HG03095 (cell line): ENCODE results near the gene COPS8.

ENCODE experiments used
- ATAC-seq: cut with Tn5 transposase; IDR thresholded peaks from one replicate; pipeline ENCODE4 v1.9.1; 2021; ENCODE audit warnings: moderate library complexity; ENCODE audit not compliant: unreplicated experiment

Gene COPS8

GRCh38 chr2:237064203-237065070, 21.3 kb upstream of the COPS8 start:
- ATAC-seq = no peak

DNA sequence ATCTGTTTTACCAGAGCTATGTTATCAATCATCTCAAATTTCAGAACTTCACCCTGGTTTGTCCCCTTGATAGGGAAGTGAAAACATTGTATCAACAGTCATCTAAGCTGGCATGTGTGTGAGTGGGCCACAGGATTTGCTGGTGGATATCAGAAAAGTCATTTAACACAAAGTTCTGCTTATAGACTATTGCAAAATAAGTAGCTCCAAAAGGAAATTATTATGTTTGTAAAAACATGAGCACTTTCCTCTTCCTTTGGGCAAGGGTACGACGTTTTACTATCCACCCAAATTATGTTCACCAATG, 20.7 kb upstream of the COPS8 start:
- no peak for ATAC-seq

DNA sequence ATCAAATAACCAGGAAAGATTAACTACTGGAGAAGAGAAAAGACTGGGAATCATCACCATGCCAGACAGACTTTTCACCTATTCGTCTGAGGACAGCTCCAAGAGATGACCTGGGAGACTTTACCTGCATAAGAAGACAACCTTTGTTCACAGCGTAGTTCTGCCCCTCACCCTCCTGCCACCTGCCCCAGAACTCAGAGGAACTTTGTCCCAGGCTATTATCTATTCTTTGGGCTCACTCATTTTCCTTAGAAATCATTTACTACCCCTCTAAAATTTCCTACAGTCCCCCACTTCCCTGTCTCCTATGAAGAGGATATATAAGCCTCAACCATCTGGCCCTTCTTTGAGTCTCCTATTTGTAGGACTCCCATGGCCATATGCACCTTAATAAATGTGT, 19.3 kb upstream of the COPS8 start:
- no peak for ATAC-seq

GRCh38 chr2:237068005-237068576, 17.6 kb upstream of the COPS8 start:
- ATAC-seq = no peak

- no peak for ATAC-seq
Measured at GRCh38 chr2:237072067-237072931, 13.4 kb upstream of the COPS8 start.

DNA sequence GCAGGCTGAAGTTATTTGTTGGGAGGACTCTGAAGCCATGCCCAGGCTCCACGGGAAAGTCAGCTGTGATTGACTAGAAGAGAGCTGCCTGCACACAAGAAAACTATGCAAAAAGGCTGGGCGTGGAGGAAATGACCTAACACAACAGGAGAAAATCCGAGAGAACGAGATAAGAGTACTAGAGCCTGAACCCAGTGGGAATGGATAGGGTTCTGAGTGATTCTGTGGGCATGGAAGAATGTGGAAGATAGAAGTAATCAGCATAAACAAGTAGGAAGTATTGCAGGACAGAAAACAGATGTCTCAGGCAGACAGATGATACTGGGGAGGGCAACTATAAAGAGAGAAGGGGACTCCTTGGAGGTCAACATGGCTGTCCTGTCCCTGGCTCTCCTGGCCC, 12.1 kb upstream of the COPS8 start:
- ATAC-seq = no peak

DNA sequence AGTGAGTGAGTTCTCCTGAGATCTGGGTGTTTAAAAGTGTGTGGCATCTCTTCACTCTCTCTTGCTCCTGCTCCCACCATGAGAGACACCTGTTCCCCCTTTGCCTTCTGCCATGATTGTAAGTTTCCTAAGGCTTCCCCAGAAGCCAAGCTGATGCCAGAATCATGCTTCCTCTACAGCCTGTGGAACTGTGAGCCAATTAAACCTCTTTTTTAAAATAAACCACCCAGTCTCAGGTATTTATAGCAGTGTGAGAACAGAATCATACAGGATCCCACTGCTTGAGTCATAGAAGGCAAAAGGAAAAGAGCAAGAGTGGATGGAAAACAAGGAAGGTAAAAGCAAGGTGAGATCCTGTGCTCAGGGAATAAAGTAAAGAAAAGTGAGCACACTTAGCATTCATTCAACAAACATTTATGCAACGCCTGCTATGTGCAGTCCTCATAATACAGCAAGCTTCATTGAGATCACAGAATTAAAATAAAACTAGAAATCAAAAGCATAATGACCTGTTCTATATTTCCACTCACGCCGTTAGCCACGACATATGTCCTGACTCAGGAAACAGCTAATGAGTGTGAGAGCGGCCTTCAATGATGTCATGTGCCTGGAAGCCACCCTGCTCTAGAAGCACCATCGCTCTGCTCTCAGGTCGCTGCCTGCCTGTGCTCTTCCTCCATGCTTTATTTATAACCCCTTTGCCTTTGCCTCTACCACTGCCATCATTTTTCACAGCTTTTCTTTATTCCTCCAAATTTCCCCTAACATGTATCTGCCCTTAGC, 11.3 kb upstream of the COPS8 start:
- ATAC-seq = no peak

DNA sequence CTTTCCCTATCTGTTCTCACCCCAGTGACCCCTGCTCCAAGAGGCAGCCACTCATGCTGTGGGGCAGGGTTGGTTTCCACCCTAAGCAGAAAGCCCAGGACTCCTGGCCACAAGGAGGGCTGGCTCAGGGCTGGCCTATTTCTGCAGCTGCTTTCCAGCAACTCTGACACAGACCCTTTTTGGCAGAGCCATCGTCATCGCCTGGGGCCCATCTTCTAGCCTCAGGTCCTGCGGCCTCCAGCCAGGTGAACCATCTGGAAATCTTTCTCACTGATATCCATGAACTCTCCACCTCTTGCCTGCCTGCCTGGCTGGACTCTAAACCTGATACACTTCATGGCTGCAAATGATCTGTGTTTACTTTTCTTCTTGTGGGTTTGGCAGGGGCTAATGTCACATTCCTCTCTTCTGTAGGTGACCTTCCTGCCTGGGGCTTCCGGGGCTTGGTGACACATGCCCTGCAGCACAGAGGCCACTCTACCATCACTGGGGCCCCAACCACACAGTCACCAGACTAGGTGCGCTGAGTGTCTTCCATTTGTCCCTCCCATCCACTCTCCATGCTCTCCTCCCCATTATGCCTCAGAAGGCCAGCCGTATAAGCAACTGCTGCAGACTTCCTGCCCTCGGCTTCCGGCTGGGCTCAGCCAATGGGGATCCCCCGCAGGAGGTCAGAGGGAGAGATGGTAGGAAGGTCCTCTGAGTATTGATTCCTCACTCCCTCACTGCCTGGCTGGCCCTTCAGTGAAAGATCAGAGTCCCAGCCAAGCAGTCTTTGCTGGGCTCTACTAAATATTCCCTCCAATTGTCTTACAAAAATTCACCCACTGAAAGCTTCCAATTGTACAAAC, 9.7 kb upstream of the COPS8 start:
- ATAC-seq = no peak

DNA sequence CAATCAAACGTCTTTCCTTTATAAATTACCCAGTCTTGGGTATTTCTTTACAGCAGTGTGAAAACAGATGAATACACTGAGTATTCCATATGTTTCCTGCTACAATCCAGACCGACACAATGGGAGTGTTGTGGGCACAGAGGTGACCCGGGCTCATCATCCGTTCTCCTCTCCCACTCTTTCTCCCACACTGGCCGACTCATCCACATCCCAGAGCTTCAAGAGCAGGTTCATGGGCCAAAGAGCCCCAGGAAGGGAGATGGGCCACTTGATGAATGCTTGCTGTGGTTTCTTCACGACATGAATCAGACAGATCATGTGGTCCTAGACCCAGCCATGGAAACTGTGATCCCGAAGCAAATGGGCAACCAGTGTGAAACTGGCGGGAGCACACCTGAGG, 4.1 kb upstream of the COPS8 start:
- ATAC-seq = no peak

DNA sequence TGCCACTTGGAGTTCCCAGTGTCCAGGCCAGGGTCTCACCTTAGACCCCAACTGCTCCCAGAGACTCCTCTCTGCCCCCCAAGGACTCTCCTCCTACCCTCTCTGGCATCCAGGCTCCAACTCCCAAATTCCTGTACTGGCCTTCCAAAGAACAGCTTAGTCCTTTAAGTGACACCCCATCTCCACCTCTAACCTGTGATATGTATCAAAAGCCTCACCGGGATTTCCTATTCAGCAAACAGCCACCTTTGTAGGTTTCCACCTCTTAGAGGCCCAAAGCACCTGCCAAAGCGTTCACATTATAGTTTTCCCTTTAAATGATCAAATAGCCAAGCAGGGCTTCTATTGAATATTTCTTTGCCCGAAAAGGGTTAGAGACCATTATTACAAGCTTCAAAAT, 2.7 kb upstream of the COPS8 start:
- ATAC-seq = no peak

- no peak for ATAC-seq
Measured at GRCh38 chr2:237084444-237084843, 1.2 kb upstream of the COPS8 start.

DNA sequence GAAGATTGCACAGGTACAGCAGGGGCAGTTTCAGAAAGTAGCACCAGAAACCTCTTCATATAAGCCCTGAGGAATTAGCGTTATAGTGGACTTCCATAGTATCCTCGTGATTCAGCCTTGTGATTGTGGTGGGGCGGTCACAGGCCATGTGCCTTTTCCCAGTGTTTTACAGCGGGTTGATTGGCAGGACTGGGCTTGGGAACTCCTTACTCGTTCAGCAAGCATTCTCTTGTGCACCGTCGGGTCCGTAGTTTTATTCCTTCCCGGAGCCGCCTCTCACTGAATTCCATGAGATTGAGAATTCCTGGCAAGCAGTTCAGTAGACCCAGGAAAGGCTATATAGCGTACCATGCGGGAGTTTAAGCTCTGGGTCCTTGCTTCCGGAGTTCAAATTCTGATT, 5.2 kb downstream of the COPS8 start:
- no peak for ATAC-seq

DNA sequence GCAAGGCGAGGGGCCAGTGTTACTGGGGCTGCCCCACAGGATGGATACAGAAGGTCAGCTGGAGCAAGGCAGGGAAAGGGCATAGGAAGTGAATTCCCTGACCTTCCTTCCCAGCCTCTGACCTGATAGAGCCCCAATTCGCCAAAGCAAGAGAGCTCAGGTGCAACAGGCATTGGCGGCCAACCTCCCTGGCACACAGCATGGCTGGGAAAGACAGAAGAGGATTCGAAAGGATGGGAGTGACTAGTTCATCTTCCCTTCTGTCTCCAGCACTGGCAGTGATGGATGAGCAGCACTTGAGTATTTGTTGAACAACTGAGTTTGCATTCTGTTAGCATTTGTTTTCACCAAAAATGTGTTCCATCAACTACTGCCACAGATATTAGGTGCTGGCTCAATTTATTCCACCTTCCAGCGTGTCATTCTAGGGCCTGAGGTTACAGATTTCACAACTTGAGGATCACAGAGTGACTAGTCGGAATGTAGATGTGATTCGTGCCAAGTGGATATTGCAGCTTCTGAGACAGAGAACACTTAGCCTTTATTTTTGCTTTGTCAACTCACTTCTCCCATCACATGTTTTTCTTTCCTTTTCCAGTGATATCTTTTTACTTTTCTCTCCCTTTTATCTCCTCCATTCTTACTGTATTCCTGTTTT, 6.2 kb downstream of the COPS8 start:
- ATAC-seq = no peak

DNA sequence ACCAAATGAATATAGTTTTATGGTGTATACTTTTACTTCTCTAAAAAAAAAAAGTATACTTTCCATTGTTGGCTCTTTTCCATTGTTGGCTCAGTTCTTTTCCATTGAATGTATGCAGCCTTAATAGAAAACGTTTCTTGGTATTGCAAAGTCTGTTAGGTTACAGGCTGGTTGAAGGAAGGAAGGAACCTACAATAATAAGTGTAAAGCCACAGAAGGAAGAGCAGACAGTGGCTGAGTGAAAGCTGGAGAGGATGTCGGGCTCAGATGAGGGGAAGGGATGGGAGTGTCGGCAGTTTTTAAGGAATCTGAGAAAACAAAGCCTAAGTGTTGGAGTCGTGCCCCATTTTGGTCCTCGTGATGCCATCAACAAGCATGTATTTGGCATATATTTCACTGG, 6.8 kb downstream of the COPS8 start:
- ATAC-seq = no peak

- ATAC-seq = no peak
Measured at GRCh38 chr2:237092920-237093781, 7.5 kb downstream of the COPS8 start.

GRCh38 chr2:237096201-237096600, 10.5 kb downstream of the COPS8 start:
- no peak for ATAC-seq

GRCh38 chr2:237096911-237097310, 11.2 kb downstream of the COPS8 start:
- ATAC-seq = no peak

DNA sequence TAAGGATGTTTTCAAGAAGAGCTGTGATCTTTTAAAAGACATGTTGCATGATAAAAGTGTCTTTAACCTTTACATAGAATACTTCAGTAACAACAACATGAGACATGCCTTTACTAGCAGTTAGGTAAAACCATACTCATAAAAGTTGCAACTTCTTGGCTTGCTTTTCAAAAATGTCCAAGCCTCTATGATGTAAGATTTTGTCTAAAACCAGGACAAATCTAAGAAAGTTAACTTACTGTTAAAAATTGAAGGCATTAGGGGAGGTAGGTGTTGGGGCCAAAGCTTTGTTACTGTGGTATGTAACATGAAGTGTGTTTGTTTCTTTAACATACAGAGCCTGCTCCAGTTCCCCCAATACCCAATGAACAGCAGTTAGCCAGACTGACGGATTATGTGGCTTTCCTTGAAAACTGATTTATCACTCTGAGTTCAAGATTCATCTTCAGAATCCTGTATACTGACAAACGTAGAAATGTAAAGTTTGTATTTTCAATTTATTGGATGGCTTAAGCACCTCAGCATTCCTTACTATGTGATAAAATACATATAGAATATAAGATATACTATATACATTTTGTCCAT, 11.7 kb downstream of the COPS8 start:
- no peak for ATAC-seq
